Activated CD8-positive, alpha-beta T cell treated with anti-CD3 and anti-CD28 coated beads, Interleukin-2, amount 10 ng/mL, durations not matched to agents 7 days and 5 days (primary cell): ENCODE measurements around the gene KCNA5. TPM values are rescaled to one million over a fixed set of nuclear protein-coding genes. Genes with fewer than 3 reads are reported as not detected.

Experiments
- ATAC-seq: fragments of 150-1000 bp; cut with Tn5 transposase; one replicate; pipeline ENCODE4 v1.10.0; 2021; ENCODE audit warnings: moderate library complexity
- CTCF ChIA-PET: fragments of 350-600 bp; sonication (Branson Sonifier 250); formaldehyde crosslinking; loops from one replicate; lab custom pipeline; 2021; ENCODE audit warnings: antibody characterized with exemption; lab: Charles Lee
- POLR2A ChIA-PET: fragments of 350-600 bp; sonication (Branson Sonifier 250); formaldehyde crosslinking; loops from one replicate; lab custom pipeline; 2021; ENCODE audit warnings: antibody characterized with exemption; lab: Charles Lee
- DNase-seq: peaks from one replicate; pipeline ENCODE4 v3.0.0-alpha.2; 2020
- H3K27ac Mint-ChIP-seq: one replicate; pipeline ENCODE4 v1.8.0; 2021; ENCODE audit warnings: mild to moderate bottlenecking, mixed read lengths
- H3K27me3 Mint-ChIP-seq: one replicate; pipeline ENCODE4 v1.8.0; 2021; ENCODE audit warnings: low read depth, mixed read lengths
- H3K36me3 Mint-ChIP-seq: one replicate; pipeline ENCODE4 v1.8.0; 2021; ENCODE audit warnings: low read depth, mixed read lengths
- H3K4me1 Mint-ChIP-seq: one replicate; pipeline ENCODE4 v1.8.0; 2021; ENCODE audit warnings: low read depth, mixed read lengths
- H3K4me3 Mint-ChIP-seq: one replicate; pipeline ENCODE4 v1.8.0; 2021; ENCODE audit warnings: mild to moderate bottlenecking, mixed read lengths
- H3K9me3 Mint-ChIP-seq: one replicate; pipeline ENCODE4 v1.8.0; 2022; ENCODE audit warnings: mixed read lengths; ENCODE audit not compliant: insufficient read depth
- total RNA-seq, 2 experiments: library from RNA; stranded (reverse); gene quantifications; one replicate each; pipeline ENCODE4 v1.2.3, GENCODE V29; 2021

KCNA5 gene
- total RNA-seq, 2 experiments from 2014 or later, result not detected

GRCh38 chr12:5031242-5031641 is 12.4 kb upstream of the KCNA5 start:
- ATAC-seq (no peak), DNase-seq (no peak)
- Mint-ChIP-seq H3K4me1 (no peaks in the 10 kb centered on the region), H3K9me3 (no peaks in the 10 kb centered on the region), H3K27ac (no peak overlapping the region), H3K27me3 (no peaks in the 10 kb centered on the region), H3K4me3 (no peak overlapping the region), H3K36me3 (no peaks in the 10 kb centered on the region)
- ChIA-PET CTCF (no interaction called here), POLR2A (no interaction called here)

- no peaks in the 10 kb centered on the region for H3K9me3 Mint-ChIP-seq
Observed at GRCh38 chr12:5031958-5032357, 11.7 kb upstream of the KCNA5 start.

GRCh38 chr12:5032821-5033220 is 10.9 kb upstream of the KCNA5 start:
- no peaks in the 10 kb centered on the region for H3K36me3 Mint-ChIP-seq
- H3K9me3 Mint-ChIP-seq, result no peaks in the 10 kb centered on the region
- no peaks in the 10 kb centered on the region for H3K4me1 Mint-ChIP-seq
- ChIA-PET POLR2A (no interaction called here), CTCF (interaction anchor here (0.6 kb wide), 1 partner anchor 178 kb away, joined by 3 read pairs; no protein-coding TSS in a partner anchor)
- no peak for ATAC-seq
- H3K27me3 Mint-ChIP-seq, result no peaks in the 10 kb centered on the region
- H3K4me3 Mint-ChIP-seq, result no peak overlapping the region
- DNase-seq, result no peak
- H3K27ac Mint-ChIP-seq, result no peak overlapping the region

More at GRCh38 chr12:5031958-5032357, 11.7 kb upstream of the KCNA5 start:
- Mint-ChIP-seq H3K4me3 (no peak overlapping the region), H3K27ac (no peak overlapping the region), H3K4me1 (no peaks in the 10 kb centered on the region), H3K36me3 (no peaks in the 10 kb centered on the region), H3K27me3 (no peaks in the 10 kb centered on the region)
- DNase-seq (no peak), ATAC-seq (no peak)
- ChIA-PET CTCF (interaction anchor here (1.0 kb wide), 1 partner anchor 9 kb away, joined by 3 read pairs; no protein-coding TSS in a partner anchor), POLR2A (no interaction called here)

- no peak for ATAC-seq
- H3K4me1 Mint-ChIP-seq, result no peaks in the 10 kb centered on the region
- POLR2A ChIA-PET, result no interaction called here
- DNase-seq, result no peak
- H3K36me3 Mint-ChIP-seq, result no peaks in the 10 kb centered on the region
- H3K27me3 Mint-ChIP-seq, result peaks cover 3% of the 10 kb centered on the region
- CTCF ChIA-PET, result no interaction called here
- H3K9me3 Mint-ChIP-seq, result no peaks in the 10 kb centered on the region
- no peak overlapping the region for H3K4me3 Mint-ChIP-seq
- no peak overlapping the region for H3K27ac Mint-ChIP-seq
Observed at GRCh38 chr12:5033883-5034282, 9.8 kb upstream of the KCNA5 start.

- Mint-ChIP-seq H3K9me3 (no peaks in the 10 kb centered on the region), H3K4me1 (no peaks in the 10 kb centered on the region), H3K36me3 (no peaks in the 10 kb centered on the region), H3K27ac (no peak overlapping the region), H3K27me3 (peaks cover 9% of the 10 kb centered on the region), H3K4me3 (no peak overlapping the region)
- CTCF ChIA-PET, result no interaction called here
- POLR2A ChIA-PET, result no interaction called here
- no peak for DNase-seq
- ATAC-seq, result no peak
Observed at GRCh38 chr12:5034603-5035002, 9.1 kb upstream of the KCNA5 start.

GRCh38 chr12:5035618-5036017 is 8.1 kb upstream of the KCNA5 start:
- DNase-seq, result no peak
- no peaks in the 10 kb centered on the region for H3K36me3 Mint-ChIP-seq
- peaks cover 16% of the 10 kb centered on the region for H3K27me3 Mint-ChIP-seq
- CTCF ChIA-PET, result no interaction called here
- H3K9me3 Mint-ChIP-seq, result no peaks in the 10 kb centered on the region
- no peak for ATAC-seq
- POLR2A ChIA-PET, result no interaction called here
- no peak overlapping the region for H3K27ac Mint-ChIP-seq
- H3K4me1 Mint-ChIP-seq, result no peaks in the 10 kb centered on the region
- no peak overlapping the region for H3K4me3 Mint-ChIP-seq

- H3K9me3 Mint-ChIP-seq, result no peaks in the 10 kb centered on the region
- no peak overlapping the region for H3K27ac Mint-ChIP-seq
- H3K27me3 Mint-ChIP-seq, result peaks cover 18% of the 10 kb centered on the region
- ATAC-seq (no peak), DNase-seq (no peak)
- H3K36me3 Mint-ChIP-seq, result no peaks in the 10 kb centered on the region
- no peaks in the 10 kb centered on the region for H3K4me1 Mint-ChIP-seq
- CTCF ChIA-PET, result no interaction called here
- H3K4me3 Mint-ChIP-seq, result no peak overlapping the region
- POLR2A ChIA-PET, result no interaction called here
Observed at GRCh38 chr12:5036031-5036430, 7.6 kb upstream of the KCNA5 start.

GRCh38 chr12:5037795-5038357 is 5.8 kb upstream of the KCNA5 start:
- ATAC-seq (no peak), DNase-seq (no peak)
- ChIA-PET POLR2A (no interaction called here), CTCF (no interaction called here)
- peaks cover 34% of the 10 kb centered on the region for H3K27me3 Mint-ChIP-seq
- no peaks in the 10 kb centered on the region for H3K4me1 Mint-ChIP-seq
- no peaks in the 10 kb centered on the region for H3K9me3 Mint-ChIP-seq
- H3K36me3 Mint-ChIP-seq, result no peaks in the 10 kb centered on the region
- no peak overlapping the region for H3K27ac Mint-ChIP-seq
- H3K4me3 Mint-ChIP-seq, result no peak overlapping the region

GRCh38 chr12:5038781-5039311 is 4.8 kb upstream of the KCNA5 start:
- H3K4me1 Mint-ChIP-seq, result no peaks in the 10 kb centered on the region
- H3K27ac Mint-ChIP-seq, result no peak overlapping the region
- peaks cover 39% of the 10 kb centered on the region for H3K27me3 Mint-ChIP-seq
- no peaks in the 10 kb centered on the region for H3K36me3 Mint-ChIP-seq
- DNase-seq (no peak), ATAC-seq (no peak)
- H3K9me3 Mint-ChIP-seq, result no peaks in the 10 kb centered on the region
- CTCF ChIA-PET, result no interaction called here
- H3K4me3 Mint-ChIP-seq, result no peak overlapping the region
- POLR2A ChIA-PET, result no interaction called here

- no peak for DNase-seq
- no peak for ATAC-seq
- H3K9me3 Mint-ChIP-seq, result no peaks in the 10 kb centered on the region
- CTCF ChIA-PET, result no interaction called here
- H3K36me3 Mint-ChIP-seq, result no peaks in the 10 kb centered on the region
- H3K27me3 Mint-ChIP-seq, result peaks cover 41% of the 10 kb centered on the region
- POLR2A ChIA-PET, result no interaction called here
- no peak overlapping the region for H3K27ac Mint-ChIP-seq
- H3K4me1 Mint-ChIP-seq, result no peaks in the 10 kb centered on the region
- no peak overlapping the region for H3K4me3 Mint-ChIP-seq
Observed at GRCh38 chr12:5039815-5040214, 3.9 kb upstream of the KCNA5 start.

GRCh38 chr12:5040368-5040767 is 3.3 kb upstream of the KCNA5 start:
- POLR2A ChIA-PET, result no interaction called here
- ATAC-seq, result no peak
- no peak for DNase-seq
- Mint-ChIP-seq H3K36me3 (no peaks in the 10 kb centered on the region), H3K4me3 (no peak overlapping the region), H3K27ac (no peak overlapping the region), H3K27me3 (peaks cover 46% of the 10 kb centered on the region), H3K9me3 (no peaks in the 10 kb centered on the region), H3K4me1 (no peaks in the 10 kb centered on the region)
- CTCF ChIA-PET, result interaction anchor here (1.0 kb wide), 1 partner anchor 8 kb away, joined by 3 read pairs; no protein-coding TSS in a partner anchor

GRCh38 chr12:5044420-5045295 is 979 bp downstream of the KCNA5 start:
- CTCF ChIA-PET, result no interaction called here
- no peak overlapping the region for H3K27ac Mint-ChIP-seq
- DNase-seq, result no peak
- ATAC-seq, result no peak
- no peaks in the 10 kb centered on the region for H3K4me1 Mint-ChIP-seq
- no peaks in the 10 kb centered on the region for H3K36me3 Mint-ChIP-seq
- peaks cover 38% of the 10 kb centered on the region for H3K27me3 Mint-ChIP-seq
- H3K9me3 Mint-ChIP-seq, result no peaks in the 10 kb centered on the region
- POLR2A ChIA-PET, result interaction anchor here (0.7 kb wide), 1 partner anchor 147 kb away, joined by 3 read pairs; no protein-coding TSS in a partner anchor
- no peak overlapping the region for H3K4me3 Mint-ChIP-seq
